Measurements from ENCODE around the gene TMEM132D.

TMEM132D gene

DNA sequence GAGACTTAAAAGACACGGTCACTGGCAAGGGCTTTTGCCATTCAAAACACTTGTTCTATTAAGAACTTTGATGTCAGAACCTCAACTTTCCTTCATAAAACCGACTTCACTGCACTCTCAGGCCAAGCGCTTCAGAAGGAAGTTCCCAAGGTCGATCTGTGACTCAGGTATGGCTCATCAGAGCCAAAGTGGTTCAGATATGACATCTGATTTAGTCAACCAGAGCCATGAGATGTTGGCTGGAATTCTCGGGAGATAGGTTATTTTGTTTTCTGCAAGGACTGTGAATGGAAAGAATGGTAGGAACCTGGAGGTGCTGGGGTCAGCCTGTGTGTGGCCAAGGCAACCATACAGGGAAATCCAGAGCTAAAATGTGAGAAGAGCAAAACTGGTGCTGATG lies 604.9 kb downstream of the TMEM132D start:
- Histone ChIP-seq H3K27me3 (ENCODE audit: insufficient read depth, low read depth) (no peaks in the 10 kb centered on the region), H3K4me1 (ENCODE audit: low read depth, poor library complexity, severe bottlenecking) (no peaks in the 10 kb centered on the region), H4K20me1 (ENCODE audit: insufficient read depth) (no peaks in the 10 kb centered on the region), H3K4me3 (IDR thresholded peaks at IDR 0.05; ENCODE audit: insufficient read depth, low read depth, low read length) (no peak overlapping the region), H3K9ac (no peak overlapping the region), H3K4me2 (no peak overlapping the region), H3K36me3 (ENCODE audit: insufficient read depth) (no peaks in the 10 kb centered on the region), H3K79me2 (ENCODE audit: insufficient read depth, low read depth) (no peaks in the 10 kb centered on the region), H2AFZ (ENCODE audit: low read depth) (no peak overlapping the region), H3K27ac (no peak overlapping the region)
- TF ChIP-seq, protein P1, sequence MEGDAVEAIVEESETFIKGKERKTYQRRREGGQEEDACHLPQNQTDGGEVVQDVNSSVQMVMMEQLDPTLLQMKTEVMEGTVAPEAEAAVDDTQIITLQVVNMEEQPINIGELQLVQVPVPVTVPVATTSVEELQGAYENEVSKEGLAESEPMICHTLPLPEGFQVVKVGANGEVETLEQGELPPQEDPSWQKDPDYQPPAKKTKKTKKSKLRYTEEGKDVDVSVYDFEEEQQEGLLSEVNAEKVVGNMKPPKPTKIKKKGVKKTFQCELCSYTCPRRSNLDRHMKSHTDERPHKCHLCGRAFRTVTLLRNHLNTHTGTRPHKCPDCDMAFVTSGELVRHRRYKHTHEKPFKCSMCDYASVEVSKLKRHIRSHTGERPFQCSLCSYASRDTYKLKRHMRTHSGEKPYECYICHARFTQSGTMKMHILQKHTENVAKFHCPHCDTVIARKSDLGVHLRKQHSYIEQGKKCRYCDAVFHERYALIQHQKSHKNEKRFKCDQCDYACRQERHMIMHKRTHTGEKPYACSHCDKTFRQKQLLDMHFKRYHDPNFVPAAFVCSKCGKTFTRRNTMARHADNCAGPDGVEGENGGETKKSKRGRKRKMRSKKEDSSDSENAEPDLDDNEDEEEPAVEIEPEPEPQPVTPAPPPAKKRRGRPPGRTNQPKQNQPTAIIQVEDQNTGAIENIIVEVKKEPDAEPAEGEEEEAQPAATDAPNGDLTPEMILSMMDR (conservative IDR thresholded peaks at IDR 0.05; ENCODE audit: low read depth, low read length) = no peak

GRCh38 chr12:129296671-129297070 lies 607.2 kb downstream of the TMEM132D start:
- H3K4me3 ChIP-seq (IDR thresholded peaks at IDR 0.05; ENCODE audit: insufficient read depth, low read depth, low read length) = no peak overlapping the region
- TF ChIP-seq, protein P1 (conservative IDR thresholded peaks at IDR 0.05; ENCODE audit: low read depth, low read length) = no peak
- H3K36me3 ChIP-seq (ENCODE audit: insufficient read depth) = no peaks in the 10 kb centered on the region
- H2AFZ ChIP-seq (ENCODE audit: low read depth) = no peak overlapping the region
- no peaks in the 10 kb centered on the region for H3K4me1 ChIP-seq (ENCODE audit: low read depth, poor library complexity, severe bottlenecking)
- no peak overlapping the region for H3K9ac ChIP-seq
- no peaks in the 10 kb centered on the region for H4K20me1 ChIP-seq (ENCODE audit: insufficient read depth)
- H3K27me3 ChIP-seq (ENCODE audit: insufficient read depth, low read depth) = no peaks in the 10 kb centered on the region
- no peak overlapping the region for H3K27ac ChIP-seq
- no peak overlapping the region for H3K4me2 ChIP-seq
- H3K79me2 ChIP-seq (ENCODE audit: insufficient read depth, low read depth) = no peaks in the 10 kb centered on the region

DNA sequence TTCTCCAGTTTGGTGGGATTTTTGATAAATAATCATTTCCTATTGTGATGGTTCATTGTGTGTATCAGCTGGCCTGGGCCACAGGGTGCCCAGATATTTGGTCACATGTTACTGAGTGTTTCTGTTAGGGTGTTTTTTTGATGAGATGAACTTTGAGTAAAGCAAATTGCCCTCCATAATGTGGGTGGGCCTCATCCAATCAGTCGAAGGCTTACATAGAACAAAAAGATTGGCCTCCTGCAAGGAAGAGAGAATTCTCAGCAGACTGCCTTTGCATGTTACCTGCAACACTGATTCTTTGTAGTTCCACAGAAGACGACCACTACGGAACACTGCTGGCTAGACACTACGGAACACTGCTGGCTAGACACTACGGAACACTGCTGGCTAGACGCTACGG lies 609.0 kb downstream of the TMEM132D start:
- no peaks in the 10 kb centered on the region for H3K27me3 ChIP-seq (ENCODE audit: insufficient read depth, low read depth)
- H4K20me1 ChIP-seq (ENCODE audit: insufficient read depth) = no peaks in the 10 kb centered on the region
- no peak overlapping the region for H3K9ac ChIP-seq
- no peak overlapping the region for H3K27ac ChIP-seq
- H3K4me1 ChIP-seq (ENCODE audit: low read depth, poor library complexity, severe bottlenecking) = no peaks in the 10 kb centered on the region
- no peak overlapping the region for H3K4me3 ChIP-seq (IDR thresholded peaks at IDR 0.05; ENCODE audit: insufficient read depth, low read depth, low read length)
- TF ChIP-seq, protein P1 (conservative IDR thresholded peaks at IDR 0.05; ENCODE audit: low read depth, low read length) = no peak
- no peak overlapping the region for H2AFZ ChIP-seq (ENCODE audit: low read depth)
- H3K36me3 ChIP-seq (ENCODE audit: insufficient read depth) = no peaks in the 10 kb centered on the region
- H3K4me2 ChIP-seq = no peak overlapping the region
- H3K79me2 ChIP-seq (ENCODE audit: insufficient read depth, low read depth) = no peaks in the 10 kb centered on the region

- Histone ChIP-seq H3K27me3 (ENCODE audit: insufficient read depth, low read depth) (no peaks in the 10 kb centered on the region), H3K27ac (no peak overlapping the region)
- TF ChIP-seq, protein P1 (conservative IDR thresholded peaks at IDR 0.05; ENCODE audit: low read depth, low read length) = no peak
Measured at GRCh38 chr12:129279771-129280170, 624.1 kb downstream of the TMEM132D start.

More at GRCh38 chr12:129279771-129280170, 624.1 kb downstream of the TMEM132D start:
- Histone ChIP-seq H3K4me1 (ENCODE audit: low read depth, poor library complexity, severe bottlenecking) (no peaks in the 10 kb centered on the region), H3K9ac (no peak overlapping the region), H3K79me2 (ENCODE audit: insufficient read depth, low read depth) (no peaks in the 10 kb centered on the region), H3K4me2 (no peak overlapping the region), H4K20me1 (ENCODE audit: insufficient read depth) (no peaks in the 10 kb centered on the region), H3K36me3 (ENCODE audit: insufficient read depth) (no peaks in the 10 kb centered on the region), H3K4me3 (IDR thresholded peaks at IDR 0.05; ENCODE audit: insufficient read depth, low read depth, low read length) (no peak overlapping the region), H2AFZ (ENCODE audit: low read depth) (no peak overlapping the region)
